Muscle of arm (tissue), 14 donors: Measurements from ENCODE around the gene IER2. TPM values are rescaled to one million over a fixed set of nuclear protein-coding genes. Genes with fewer than 3 reads are reported as not detected.

ENCODE experiments used
- DNase-seq: peaks from one replicate; pipeline ENCODE4 v3.0.0-alpha.2; 2013
- long read RNA-seq, 11 donors: transcript quantifications; one replicate each; lab custom pipeline, GENCODE V29; 2026
- polyA plus RNA-seq, 12 donors: library from polyadenylated mRNA; unstranded; fragments of 120-200 nt; gene quantifications; one replicate each; pipeline ENCODE4 v1.2.1, GENCODE V29; 2013; ENCODE audit not compliant: insufficient read length in 12 of 12

Gene IER2, protein sequence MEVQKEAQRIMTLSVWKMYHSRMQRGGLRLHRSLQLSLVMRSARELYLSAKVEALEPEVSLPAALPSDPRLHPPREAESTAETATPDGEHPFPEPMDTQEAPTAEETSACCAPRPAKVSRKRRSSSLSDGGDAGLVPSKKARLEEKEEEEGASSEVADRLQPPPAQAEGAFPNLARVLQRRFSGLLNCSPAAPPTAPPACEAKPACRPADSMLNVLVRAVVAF
- polyA plus RNA-seq: 100 to 1,000 TPM in 3 of 12 donors, 10 to 100 TPM in 8, not detected in 1; 36.9 to 203 (median 55.6) TPM
- long read RNA-seq, donor 1, transcript IER2-203 (1 exons, 2,934 nt): major isoform, 179 of 179 reads
- long read RNA-seq, donor 1, partial matches to known transcripts: 0 of 179 reads
- long read RNA-seq, donor 1, other reads (novel, unspliced or antisense): 0 of 179 reads
- long read RNA-seq, donor 2, transcript IER2-203 (1 exons, 2,934 nt): major isoform, 33 of 33 reads
- long read RNA-seq, donor 2, partial matches to known transcripts: 0 of 33 reads
- long read RNA-seq, donor 2, other reads (novel, unspliced or antisense): 0 of 33 reads
- long read RNA-seq, donor 3, transcript IER2-203 (1 exons, 2,934 nt): major isoform, 20 of 20 reads
- long read RNA-seq, donor 3, partial matches to known transcripts: 0 of 20 reads
- long read RNA-seq, donor 3, other reads (novel, unspliced or antisense): 0 of 20 reads
- long read RNA-seq, donor 4, transcript IER2-203 (1 exons, 2,934 nt): major isoform, 19 of 19 reads
- long read RNA-seq, donor 4, partial matches to known transcripts: 0 of 19 reads
- long read RNA-seq, donor 4, other reads (novel, unspliced or antisense): 0 of 19 reads
- long read RNA-seq, donor 5, transcript IER2-203 (1 exons, 2,934 nt): major isoform, 36 of 36 reads
- long read RNA-seq, donor 5, partial matches to known transcripts: 0 of 36 reads
- long read RNA-seq, donor 5, other reads (novel, unspliced or antisense): 0 of 36 reads
- long read RNA-seq, donor 6, transcript IER2-203 (1 exons, 2,934 nt): major isoform, 51 of 51 reads
- long read RNA-seq, donor 6, partial matches to known transcripts: 0 of 51 reads
- long read RNA-seq, donor 6, other reads (novel, unspliced or antisense): 0 of 51 reads
- long read RNA-seq, donor 7, transcript IER2-203 (1 exons, 2,934 nt): major isoform, 16 of 16 reads
- long read RNA-seq, donor 7, partial matches to known transcripts: 0 of 16 reads
- long read RNA-seq, donor 7, other reads (novel, unspliced or antisense): 0 of 16 reads
- long read RNA-seq, donor 8, transcript IER2-203 (1 exons, 2,934 nt): major isoform, 34 of 35 reads
- long read RNA-seq, donor 8, partial matches to known transcripts: 0 of 35 reads
- long read RNA-seq, donor 8, other reads (novel, unspliced or antisense): 0 of 35 reads
- long read RNA-seq, donor 9, transcript IER2-203 (1 exons, 2,934 nt): major isoform, 44 of 44 reads
- long read RNA-seq, donor 9, partial matches to known transcripts: 0 of 44 reads
- long read RNA-seq, donor 9, other reads (novel, unspliced or antisense): 0 of 44 reads
- long read RNA-seq, donor 10, transcript IER2-203 (1 exons, 2,934 nt): major isoform, 37 of 37 reads
- long read RNA-seq, donor 10, partial matches to known transcripts: 0 of 37 reads
- long read RNA-seq, donor 10, other reads (novel, unspliced or antisense): 0 of 37 reads
- long read RNA-seq, donor 11, transcript IER2-203 (1 exons, 2,934 nt): major isoform, 77 of 77 reads
- long read RNA-seq, donor 11, partial matches to known transcripts: 0 of 77 reads
- long read RNA-seq, donor 11, other reads (novel, unspliced or antisense): 0 of 77 reads

DNA sequence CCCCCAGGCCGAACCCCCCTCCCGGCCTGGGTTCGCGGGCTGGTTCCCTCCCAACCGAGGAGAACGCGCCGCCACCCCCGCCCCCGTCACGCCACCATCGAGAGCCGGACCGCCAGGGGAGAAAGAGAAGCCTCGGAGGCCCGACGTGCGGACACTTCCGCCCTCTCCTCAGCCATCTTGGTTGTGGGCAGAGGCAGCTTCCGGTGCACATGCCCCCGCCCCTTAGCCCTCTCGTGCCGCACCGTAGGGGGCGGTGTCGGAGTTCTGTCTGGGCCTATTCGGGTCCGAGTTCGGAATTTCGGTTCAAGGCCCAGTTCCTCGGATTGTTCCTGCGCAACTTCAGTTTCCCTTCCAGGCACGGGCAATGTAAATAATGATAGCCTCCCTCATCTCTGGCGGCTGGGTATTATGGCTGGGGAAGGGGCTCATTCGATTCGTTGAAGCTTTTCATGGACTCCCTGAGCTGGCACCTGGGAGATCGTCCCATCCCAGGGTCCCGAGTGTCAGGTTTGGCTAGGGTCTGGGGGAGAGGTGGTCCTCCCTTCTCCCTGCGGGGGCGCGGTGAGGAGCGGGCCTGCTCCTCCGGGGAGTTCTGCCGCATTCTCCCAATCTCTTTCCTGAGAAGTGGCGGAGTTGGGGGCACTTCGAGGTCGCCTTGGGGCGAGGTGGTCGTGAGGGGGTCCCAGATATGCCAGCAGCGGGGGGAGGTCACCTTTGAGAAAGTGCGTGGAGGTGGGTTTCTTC is at the start of gene IER2, which contains the start of gene STX10:
IER2 (plus strand) TSS at position 225 of the 744 bp plus-strand sequence. CDS start 2,776 bp downstream, outside the sequence.
STX10 (minus strand) TSS at position 189 of the 744 bp plus-strand sequence. CDS start 202 bp downstream, outside the sequence.
- DNase-seq: peak; percentile 94

DNA sequence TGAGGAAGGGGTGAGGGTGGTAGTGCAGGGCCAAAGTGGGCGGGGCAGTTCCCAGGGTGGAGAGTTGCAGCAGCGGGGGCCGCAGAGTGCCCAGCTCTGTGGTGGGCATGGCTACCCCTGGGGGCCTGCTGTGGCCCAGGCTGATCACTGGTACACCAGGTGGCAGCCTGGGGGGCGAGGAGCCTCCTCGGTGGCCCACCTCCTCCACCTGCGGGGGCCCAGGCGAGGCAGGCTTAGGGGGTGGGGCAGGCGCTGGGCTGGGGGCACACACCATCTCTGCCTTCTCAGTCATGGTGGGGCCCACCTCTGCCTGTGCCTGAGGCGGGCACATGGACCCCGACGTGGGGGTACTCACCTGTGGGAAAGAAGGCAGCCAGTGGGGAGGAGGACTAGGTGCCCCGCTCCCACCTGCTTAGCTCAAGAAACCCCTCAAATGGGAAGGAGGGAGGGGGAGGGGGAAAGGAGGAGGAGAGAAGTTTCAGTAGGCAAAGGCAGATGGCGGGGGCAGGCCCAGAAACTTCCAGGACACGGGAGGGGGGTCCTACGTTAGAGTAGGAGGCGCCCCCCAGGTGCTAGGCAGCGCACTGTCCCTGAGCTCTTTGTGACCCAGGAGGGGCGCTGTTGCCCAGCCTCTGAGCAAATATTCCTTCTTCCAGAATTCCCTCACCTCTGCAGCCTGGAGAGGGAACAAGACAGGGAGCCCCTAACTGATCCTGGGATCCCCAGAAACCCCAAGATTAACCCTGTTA is 49.2 kb upstream of the IER2 start:
- DNase-seq: no peak

DNA sequence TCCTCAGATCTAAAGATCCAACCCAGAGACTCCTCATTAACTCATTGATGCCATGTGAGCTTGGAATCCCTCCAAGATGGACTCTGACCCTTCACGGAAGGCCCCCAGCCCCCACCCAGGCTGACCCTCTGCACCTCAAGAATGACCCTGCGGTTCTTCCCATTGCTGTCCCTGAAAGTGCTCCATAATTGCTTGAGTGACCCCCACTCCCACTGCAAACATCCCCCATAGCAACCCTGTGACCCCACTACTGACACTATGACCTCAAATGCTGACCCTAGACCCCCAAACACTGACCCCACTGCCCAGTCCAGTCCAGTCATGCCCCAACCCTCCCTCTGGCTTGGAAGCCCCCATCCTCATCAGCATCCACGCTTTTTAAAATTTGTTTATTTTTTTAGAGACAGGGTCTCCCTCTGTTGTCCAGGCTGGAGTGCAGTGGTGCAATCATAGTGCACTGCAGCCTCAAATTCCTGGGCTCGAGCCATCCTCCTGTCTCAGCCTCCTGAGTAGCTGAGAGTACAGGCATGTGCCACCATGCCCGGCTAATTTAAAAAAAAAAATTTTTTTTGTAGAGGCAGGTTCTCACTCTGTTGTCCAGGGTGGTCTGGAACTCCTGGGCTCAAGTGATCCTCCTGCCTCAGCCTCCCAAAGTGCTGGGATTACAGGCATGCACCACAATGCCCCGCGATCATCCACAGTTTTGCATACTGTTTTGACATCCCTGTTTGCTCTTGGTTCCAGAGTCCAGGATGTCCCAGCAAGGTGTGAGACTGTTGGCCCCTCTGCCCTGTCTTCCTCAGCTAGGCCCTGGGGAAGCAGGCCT is 48.4 kb upstream of the IER2 start:
- DNase-seq: no peak

DNA sequence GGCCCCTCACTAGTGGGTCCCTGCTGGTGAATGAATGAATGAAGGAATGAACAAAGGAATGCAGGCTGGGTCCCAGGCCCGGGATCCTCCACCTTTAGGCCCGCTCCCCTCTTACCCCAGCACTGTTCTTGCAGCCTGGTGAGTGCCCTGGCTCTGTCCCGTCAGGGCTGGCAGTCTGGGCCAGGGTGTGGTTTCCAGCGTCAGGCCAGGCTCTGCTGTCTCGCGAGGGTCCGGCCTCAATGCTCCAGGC is 47.9 kb upstream of the IER2 start:
- no peak for DNase-seq

DNA sequence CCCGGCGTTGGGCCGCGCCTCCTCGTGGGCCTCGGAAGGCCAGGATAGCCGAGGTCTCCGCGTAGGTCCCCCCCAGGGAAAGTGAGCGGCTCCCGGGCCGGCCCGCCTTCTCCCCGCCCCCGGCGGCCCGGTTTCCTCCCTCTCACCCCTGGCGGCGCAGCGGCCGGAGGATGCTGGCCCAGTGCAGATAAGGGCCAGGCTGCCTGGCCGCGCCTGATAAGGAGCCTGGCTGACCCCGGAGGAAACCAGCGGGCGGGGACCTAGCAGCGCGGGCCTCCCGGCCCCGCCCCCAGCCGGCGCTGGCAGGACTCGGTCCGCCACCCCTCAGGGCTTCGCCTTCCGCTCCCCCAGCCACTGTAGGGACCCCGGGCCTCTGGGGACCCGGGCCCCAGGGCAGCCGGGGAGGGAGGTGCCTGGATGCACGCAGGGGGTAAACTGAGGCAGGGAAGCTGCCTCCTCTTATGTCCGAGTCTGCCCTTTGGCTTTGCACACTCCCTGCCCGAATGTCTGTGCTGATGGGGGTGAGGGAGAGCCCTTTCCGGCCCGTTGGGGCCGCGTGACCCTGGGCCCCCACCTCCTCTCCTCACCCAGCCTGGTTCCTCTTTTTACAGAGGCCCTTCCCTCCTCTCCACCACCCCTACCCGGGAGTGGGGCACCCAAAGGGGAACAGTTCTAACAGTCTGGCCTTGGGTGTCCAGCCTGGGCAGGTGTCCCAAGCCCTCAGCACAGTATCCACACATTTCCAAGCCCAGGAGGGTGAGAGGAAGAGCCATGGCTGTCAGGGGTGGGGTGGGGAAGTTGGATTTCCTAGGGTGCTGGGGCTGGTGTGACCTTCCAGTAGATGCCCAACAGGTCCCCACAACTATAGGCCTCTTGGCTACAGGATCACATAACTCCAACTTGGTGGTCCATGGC is 47.3 kb upstream of the IER2 start, which contains the start of gene LYL1:
LYL1 (minus strand) TSS at position 193 of the 915 bp plus-strand sequence. CDS start 1,687 bp downstream, outside the sequence.
- DNase-seq: no peak

DNA sequence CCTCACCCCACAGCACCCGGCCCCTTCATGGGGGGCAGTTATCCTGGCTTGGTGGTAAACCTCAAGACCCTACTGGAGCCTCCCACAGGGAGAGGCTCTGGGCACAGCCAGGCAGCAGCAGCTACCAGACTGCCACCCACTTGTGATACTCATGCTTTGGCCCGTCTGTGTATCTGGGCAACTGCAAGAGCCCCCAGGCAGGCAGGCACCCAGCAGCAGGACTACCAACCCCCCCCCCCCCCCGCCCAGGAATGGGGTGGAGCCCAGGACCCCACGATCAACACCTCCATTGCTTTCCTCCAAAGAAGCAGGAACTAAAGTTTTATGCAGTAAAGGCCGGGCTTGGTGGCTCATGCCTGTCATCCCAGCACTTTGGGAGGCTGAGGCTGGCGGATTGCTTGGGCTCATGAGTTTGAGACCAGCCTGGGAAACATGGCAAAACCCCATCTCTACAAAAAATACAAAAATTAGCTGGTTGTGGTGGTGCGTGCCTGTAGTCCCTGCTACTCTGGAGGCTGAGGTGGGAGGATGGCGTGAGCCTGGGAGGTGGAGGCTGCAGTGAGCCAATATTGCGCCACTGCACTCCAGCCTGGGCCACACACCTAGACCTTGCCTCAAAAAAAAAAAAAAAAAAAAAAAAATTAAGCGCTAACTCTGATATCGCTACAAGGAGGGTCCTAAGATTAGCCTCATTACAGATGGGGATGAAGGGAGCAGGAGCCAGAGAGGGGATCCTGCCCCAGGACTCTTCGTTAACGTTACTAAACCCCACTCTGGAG is 46.4 kb upstream of the IER2 start:
- DNase-seq: no peak

DNA sequence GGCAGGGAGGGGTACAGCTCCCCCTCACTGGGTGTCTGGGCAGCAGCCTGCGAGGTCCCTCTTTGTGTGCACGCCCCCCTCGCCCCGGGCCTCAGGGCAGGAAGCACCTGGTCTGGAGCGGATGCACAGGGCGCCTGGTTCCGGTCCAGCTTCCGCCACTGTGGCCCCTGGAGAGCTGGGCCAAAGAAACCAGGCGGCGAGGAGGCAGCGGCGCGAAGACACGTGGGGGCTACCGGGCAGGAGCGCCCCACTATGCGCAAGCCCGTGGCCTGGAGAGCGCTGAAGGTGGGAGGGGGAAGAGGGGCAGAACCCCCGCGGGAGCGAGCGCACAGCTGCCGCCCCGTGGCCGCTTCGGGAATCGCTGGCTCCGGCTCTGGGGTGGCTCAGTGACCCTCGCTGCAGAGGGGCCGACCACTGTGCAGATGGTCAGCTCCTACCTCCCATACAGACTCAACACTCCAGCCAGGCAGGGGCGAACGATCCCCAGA is 45.8 kb upstream of the IER2 start:
- DNase-seq: no peak

DNA sequence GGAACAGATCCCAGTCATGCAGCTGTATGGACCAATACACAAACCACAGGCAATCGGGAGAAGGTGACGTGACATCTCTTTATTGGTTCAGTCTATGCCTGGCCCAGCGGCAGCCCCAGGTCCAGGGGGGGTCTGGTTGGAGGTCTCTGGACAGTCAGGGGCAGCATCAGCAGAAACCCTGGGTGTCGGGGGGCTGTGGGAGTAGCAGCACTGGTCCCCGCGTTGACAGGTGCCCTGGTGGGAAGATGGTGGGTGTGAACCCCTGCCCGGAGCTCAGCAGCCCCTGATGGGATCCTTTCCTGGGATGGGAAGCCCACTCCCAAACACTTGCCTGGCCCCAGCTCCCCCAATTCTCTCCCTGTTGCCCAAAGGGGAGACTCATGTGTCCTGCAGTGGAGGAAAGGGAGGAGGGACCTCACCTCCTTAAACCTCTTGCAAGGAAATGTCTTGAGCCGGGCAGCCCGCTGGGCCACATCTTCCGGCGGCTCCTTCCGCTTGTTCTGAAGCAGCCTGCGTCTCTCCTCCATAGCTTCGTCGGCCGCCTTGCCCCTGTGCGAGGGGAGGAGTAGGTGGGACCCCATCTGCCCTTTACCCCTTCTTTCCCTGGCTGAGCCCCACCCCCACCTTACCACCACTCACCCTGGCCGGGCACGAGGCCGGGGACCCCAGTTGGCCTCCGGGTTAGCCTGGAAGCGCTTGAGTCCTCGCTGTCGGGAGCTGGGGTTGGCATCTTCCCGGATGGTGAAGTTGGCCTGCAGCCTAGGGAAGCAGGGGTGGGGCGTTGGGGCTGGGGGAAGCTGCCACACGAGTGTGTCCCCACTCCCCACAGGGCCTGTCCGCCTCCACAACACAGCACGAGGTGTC is 45.1 kb upstream of the IER2 start:
- DNase-seq: no peak

DNA sequence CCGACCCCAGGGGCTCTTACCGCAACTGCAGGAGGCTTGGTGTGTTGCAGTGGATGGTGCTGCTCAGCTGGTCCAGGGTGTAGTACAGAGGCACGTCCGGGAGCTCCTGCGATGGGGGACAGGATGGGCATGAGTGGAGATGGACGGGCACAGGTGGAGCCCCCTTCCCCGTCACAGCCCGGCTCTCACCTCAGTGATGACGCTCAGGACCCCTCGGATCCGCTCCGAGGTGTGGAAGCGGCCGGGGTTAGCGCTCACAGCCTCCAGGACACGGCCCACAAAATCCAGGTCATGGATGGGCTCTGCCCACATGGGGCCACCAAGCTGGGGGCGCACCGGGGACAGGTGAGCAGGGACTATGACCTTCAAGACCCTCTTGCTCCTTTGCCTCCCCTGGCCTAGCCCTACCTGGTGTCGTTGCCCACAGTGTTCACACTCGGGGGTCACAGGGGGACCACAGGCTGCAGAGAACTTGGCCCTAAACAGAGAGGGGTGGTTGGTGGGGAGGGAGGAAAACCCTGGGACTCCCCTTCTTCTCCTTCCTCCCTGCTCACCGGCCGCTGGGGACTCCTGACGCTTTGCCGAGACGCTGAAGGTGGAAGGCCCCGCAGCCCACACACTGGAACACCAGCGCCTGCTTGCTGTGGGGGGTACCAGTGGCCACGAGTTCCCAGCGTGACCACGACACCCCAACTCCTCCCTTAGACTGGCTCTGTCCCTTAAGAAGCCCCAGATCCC is 40.7 kb upstream of the IER2 start:
- DNase-seq: no peak

DNA sequence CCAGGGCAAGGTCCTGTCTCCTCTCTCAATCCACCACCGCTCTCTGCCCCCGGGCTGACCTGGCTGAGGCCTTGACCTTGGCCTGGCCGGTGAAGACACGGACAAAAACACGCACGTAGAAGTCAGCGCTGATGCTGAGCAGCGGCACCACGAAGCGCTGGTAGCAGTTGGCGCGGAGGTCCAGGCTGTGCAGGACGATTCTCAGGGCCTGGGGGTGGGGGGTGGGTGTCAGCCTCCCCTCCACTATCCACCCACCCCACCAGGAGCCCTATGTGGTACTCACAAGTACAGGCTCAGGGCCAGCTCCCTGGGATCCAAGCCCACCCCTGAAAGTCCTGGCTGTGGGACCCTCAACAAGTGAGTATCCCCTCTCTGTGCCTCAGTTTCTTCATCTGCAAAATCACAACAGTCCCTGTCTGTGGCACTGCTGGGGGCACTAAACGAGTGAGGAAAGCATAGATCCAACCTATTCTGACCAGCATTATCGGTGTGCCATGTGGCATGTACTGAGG is 40.1 kb upstream of the IER2 start:
- DNase-seq: no peak

DNA sequence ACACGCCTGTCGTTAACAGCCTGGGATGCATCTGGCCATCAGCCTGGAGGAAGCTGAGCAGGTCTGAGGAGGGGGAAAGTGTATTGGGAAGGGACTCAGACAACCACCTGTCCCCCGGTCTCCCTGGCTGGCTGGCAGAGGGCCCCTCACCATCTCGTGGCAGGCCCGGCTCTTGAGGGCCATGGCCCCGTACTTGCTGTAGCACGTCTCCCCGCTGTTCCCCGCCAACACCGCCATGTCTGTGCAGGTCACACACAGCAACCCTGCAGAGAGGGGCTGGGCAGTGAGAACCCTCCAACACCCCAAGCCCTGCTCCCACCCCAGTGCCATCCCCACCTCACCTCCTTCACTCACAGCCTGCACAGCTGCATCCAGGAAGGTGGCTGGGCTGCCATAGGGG is 37.7 kb upstream of the IER2 start:
- no peak for DNase-seq

DNA sequence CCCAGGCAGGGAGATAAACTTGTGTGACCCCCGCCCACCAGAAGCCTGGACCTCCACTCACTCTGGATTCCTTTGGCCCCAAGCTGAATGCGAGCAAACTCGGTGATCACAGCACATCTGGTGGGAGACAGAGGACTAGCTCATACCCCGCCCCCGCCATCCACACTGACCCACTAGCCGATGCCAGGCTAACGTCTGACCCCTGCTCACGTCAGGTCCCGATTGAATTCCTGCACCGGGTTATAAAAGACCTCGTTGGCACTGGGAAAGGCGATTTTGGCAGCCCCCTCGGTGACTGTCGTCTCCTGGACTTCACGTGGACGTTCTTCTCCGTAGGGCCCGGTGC is 34.3 kb upstream of the IER2 start:
- no peak for DNase-seq

DNA sequence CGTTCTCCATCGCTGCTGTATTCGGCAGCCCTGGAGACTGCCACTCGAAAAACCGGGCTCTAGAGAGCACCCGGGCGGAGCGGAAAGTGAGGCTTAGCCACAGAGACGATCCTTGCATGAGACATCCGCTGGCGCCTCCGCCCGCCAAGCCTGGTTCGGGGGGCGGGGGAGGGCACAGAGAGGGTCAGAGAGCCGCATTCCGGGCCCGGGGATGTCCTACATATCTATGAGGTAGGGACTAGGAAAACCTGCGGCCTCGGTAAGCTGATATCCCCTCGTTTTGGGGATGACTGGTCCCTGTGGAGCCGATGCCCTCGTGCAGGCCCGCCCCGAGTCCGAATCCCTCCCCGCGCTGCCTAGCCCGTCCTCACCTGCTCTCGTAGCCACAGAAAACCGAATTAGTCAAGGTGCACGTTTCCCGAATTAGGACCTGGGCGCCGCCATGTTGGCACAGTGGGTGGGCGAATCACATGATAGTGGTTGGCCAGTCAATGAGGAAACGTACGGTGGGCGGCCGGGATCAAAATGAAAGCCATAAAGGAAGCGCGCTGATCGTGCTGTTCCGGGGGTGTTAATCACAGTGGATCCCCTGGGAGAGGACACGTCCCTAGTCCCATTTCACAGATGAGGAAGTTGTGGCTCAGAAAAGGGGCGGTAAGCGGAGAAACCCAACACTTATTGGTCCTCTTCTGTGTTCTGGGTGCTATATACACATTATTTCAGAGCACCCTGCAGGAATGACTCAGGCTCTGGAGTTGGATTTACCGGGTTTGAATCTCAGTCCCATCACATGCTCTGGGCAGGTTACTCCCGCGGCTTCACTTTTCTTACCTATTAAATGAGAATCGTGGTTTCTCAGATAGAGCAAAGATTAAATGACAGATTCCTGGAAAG is 33.7 kb upstream of the IER2 start, which contains the start of gene TRMT1:
TRMT1 (minus strand) TSS at position 459 of the 894 bp plus-strand sequence; CDS start at position 118, 341 bp downstream.
- peak; percentile 93 for DNase-seq
